LNCaP clone FGC (cell line): ENCODE results near the gene TMEM59L.

Source experiments
- DNase-seq: peaks from one replicate; pipeline ENCODE4 v3.0.0-alpha.2; 2011; ENCODE audit warnings: low read depth
- H3K4me3 ChIP-seq: 2 replicates; pipeline ENCODE4 v1.5.1; 2011; ENCODE audit warnings: mild to moderate bottlenecking, low read depth, low read length, control low read depth
- CTCF ChIP-seq: IDR thresholded peaks from 2 replicates; pipeline ENCODE4 v1.5.1; 2012; ENCODE audit warnings: mild to moderate bottlenecking; ENCODE audit not compliant: control insufficient read depth, insufficient read depth; ENCODE audit errors: extremely low read depth

Gene TMEM59L

DNA sequence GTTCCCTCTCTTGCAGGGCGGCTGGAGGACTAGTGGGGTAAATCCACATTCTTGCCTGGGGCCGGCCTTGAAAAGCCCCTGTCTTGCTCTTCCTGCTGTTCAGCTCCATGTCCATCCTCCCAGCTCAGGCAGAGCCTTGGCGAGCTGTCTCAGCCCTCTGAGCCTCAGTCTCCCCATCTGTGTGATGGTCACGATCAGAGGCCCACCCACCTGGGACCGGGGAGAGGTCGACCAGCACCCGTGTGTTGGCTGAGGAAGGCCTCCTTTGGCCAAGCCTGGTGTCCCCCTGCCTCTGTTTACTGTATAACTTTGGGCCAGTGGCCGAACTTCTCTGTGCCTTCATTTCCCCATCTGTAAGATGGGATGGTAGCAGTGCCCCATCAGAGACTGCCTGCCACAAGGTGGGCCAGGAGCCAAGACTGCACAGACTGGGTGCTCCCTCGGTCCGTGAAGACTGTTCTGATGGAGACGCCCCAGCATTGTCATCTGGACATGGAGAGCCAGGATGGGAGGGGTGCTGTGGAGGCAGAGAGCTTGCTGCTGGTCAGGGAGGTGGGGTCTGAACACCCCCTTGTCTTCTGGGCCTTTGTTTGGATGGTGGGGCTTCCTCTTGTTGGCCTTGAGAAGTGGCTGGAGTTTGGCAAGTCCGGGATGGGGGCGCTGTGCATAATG, 42.6 kb downstream of the TMEM59L start:
- DNase-seq: no peak
- TF ChIP-seq CTCF: no peak
- H3K4me3 ChIP-seq: no peak overlapping the region

DNA sequence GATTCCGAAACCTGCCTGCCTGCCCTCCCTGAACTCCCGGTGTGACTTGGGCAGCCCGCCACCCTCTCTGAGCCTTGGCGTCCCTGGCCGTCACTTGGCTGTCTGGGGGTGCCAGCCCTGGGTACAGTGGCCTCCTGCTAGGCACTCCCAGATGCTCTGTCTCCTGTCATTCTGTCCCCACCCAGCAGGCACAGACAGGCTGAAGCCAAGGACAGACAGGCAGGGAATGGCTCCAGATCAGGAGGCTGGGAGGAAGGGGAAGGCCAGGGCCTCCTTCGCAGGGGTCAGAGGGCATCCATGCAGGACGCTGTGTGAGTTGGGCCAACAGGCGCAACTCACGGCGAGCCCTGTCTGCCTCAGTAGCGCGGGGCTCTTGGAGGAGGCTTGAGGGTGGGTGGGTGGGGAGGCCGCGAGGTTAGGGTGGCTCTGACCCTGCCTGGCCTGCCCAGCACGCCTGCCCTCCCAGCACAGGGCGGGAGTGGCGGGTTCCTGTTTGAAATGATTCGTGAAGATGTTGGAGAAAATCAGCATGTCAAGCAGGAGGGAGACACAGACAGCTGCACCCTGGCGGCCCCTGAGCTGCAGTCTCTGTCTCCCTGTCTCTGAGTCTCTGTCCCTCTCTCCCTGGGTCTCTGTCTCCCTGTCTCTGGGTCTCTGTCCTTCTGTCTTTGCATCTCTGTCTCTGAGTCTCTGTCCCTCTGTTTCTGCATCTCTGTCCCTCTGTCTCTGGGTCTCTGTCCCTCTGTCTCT, 43.8 kb downstream of the TMEM59L start:
- no peak overlapping the region for H3K4me3 ChIP-seq
- no peak for TF ChIP-seq CTCF
- DNase-seq: no peak

DNA sequence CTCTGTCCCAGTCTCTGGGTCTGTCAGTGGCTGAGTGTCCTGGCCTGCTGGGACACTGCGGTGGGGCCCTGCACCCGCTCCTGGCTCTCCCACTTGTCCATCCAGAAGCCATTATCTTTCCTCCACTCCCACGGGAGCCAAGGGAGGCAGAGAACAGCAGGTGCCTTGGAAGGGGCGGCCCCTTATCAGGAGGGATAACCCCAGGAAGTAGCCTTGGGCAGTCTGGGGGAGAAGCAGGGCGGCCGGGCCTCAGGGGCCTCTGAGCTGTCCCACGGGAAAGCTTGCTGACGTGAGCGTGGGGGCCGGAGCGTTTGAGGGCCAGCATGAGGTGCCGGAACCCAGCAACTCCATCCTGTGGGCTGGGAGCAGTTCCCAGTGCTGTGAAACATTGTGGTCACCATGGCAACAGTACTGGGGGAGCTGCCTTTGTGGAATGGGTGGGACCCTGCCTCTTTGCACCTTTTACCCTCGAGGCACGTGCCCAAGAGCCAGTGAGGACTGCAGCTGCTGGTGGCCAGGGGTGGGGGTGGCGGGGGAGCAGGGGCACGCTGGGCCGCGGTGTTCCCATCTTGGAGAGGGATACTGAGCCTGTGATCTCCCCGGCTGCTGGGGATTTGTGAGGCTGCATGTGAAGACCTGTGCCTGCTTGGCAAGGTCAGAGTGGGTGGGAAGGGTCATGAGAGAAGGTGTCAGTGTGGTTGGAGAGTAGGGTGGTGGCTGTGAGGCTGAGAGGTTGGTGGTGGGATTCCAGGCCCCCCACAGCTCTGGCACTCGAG, 45.1 kb downstream of the TMEM59L start:
- no peak for TF ChIP-seq CTCF
- no peak for DNase-seq
- no peak overlapping the region for H3K4me3 ChIP-seq

DNA sequence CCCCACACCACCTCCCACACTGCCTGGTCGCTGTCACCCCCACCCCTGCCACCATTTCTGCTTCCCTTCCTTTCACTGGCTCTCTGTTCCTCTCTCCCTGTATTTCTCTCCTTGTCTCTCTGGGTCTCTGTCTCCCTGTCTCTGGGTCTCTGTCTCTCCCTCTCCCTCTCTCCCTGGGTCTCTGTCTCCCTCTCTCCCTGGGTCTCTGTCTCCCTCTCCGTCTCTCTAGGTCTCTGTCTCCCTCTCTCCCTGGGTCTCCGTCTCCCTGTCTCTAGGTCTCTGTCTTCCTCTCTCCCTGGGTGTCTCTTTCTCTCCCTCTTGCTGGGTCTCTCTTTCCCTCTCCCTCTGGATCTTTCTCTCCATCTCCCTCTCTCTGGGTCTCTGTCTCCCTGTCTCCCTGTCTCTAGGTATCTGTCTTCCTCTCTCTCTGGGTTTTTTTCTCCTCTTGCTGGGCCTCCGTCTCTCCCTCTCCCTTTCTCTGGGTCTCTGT, 45.7 kb downstream of the TMEM59L start:
- no peak for DNase-seq
- TF ChIP-seq CTCF: no peak
- no peak overlapping the region for H3K4me3 ChIP-seq

DNA sequence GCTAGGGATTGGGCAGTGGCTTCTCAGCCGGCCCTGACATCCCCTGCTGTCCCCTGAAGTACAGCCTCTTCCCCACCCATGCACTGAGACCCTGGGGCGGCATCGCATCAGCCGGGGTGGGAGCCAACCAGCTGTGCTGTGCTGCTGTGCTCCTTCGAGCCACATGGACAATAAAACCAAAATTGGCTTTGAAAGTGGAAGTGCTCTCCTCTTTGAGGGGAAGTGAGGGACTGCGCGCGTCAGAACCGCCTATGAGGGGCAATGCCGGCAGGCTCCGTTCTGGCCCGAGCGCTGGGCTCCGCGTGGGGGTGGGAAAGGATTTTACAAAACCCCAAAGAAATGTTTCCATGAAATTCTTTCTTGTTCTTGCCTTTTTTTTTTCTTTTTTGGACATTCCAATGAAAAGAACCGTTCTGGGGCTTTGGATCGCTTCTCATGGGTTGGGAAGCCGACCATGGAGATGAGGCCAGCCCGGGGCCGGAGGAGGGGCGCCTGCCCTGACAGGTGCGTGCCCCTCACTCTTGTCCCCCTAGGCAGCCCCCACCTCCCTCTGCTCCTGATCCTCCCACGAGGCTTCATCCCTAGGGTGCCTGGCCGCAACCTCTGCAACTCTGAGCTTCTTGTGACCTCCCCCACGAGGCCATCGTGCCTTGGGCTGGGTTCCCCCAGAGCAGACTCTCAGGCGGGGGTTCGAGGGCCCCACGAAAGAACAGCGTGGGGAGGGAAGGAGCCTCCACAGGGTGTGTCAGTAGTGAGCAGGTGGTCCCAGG, 46.8 kb downstream of the TMEM59L start:
- no peak for DNase-seq
- no peak for TF ChIP-seq CTCF

More for the DNA sequence above, 46.8 kb downstream of the TMEM59L start:
- no peak overlapping the region for H3K4me3 ChIP-seq
